GM12874 (cell line): ENCODE data around the gene FOXN3.

Experiments
- TF ChIP-seq, protein P1 (sequence below): IDR thresholded peaks from 2 replicates; pipeline ENCODE4 v1.5.1; 2011; ENCODE audit warnings: low read depth, mild to moderate bottlenecking, control low read depth, low read length, moderate library complexity; ENCODE audit not compliant: insufficient read depth

Gene FOXN3

DNA sequence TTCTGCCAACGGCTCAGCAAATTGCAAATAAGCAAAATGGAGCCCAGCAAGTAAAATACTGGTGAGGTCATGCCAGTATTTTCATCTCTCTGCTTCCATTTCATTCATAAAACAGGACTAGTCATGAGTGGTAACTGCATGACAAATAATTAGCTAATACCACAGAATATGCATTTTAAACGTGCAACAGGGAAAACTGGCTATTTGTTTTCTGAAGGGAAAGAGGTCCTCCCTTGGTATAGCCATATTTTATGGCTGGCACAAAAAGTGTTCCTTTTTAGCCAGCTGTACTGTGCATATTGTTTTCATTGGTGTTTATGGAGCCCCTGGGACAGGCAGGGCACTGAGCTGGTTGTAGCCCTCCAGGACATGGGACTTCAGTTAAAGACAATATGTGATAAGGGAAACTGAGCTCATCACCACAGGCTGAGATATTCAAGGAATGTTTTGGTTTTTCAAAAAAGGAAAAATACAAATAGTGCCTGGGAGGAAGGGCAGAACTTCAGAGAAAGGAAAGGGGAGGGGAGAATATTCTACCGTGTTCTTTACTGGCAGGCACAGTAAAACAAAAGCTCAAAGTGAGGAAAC lies 26.1 kb upstream of the FOXN3 start:
- TF ChIP-seq, protein P1, sequence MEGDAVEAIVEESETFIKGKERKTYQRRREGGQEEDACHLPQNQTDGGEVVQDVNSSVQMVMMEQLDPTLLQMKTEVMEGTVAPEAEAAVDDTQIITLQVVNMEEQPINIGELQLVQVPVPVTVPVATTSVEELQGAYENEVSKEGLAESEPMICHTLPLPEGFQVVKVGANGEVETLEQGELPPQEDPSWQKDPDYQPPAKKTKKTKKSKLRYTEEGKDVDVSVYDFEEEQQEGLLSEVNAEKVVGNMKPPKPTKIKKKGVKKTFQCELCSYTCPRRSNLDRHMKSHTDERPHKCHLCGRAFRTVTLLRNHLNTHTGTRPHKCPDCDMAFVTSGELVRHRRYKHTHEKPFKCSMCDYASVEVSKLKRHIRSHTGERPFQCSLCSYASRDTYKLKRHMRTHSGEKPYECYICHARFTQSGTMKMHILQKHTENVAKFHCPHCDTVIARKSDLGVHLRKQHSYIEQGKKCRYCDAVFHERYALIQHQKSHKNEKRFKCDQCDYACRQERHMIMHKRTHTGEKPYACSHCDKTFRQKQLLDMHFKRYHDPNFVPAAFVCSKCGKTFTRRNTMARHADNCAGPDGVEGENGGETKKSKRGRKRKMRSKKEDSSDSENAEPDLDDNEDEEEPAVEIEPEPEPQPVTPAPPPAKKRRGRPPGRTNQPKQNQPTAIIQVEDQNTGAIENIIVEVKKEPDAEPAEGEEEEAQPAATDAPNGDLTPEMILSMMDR, result no peak

DNA sequence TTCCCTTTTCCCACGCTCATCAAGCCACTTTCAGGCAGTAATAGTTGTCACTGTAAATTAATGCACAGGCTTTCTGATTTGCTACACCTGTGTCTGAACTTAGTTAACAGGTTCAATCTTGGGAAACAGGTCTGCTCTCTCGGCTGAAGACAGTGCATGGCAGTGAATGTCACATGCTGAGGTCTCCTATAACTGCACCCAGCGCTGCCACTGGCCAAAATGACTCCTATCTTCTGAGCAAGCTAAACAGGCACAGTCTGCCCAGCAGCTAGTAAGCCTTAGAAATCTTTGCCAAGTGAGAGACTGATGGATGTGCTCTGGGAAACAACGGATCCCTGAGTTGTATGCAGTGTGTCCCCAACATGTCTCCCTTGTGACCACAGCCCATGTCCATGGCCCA lies 25.2 kb upstream of the FOXN3 start:
- TF ChIP-seq, protein P1, result no peak

DNA sequence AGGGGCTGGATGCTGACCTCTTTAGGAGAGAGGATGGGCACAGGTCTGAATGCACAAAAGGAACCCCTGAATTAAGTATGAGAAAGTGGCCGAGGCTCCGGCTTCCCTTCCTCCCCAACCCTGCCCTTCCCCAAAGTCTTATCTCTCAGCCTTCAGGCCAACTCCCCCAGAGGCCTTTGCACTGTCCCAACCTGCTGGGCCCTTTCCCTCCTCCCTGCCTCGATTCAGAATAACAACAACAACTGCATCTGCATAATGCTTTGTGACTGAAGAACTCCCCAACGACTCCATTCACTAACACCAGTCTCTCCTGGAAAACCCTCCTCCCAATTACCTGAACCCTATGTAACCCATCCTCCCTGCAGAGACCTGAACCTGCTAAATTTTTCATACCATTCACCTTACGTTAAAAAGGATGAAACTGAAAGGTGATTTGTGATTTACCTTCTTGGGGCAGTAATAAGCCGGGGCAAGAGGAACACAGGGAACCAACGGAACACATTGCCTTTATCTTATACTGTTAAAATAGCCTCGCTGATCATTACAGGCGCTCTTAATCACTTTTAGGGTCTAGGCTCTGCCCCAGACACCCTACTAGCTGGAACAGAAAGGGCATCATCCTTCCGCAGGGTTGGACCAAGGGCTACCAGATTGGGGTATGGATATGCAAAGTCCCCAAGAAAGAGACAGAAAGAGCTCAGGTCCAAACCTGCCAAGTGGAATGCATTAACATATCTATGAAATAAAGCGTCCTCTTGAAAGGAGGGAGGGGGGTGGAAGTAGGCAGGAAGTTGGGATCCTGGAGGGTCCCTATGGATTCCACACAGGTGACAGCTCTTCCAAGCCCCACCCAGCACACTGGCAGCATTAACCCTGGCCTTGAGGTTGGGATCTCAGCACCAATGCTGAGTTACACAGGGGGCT lies 24.2 kb upstream of the FOXN3 start:
- TF ChIP-seq, protein P1, result no peak

DNA sequence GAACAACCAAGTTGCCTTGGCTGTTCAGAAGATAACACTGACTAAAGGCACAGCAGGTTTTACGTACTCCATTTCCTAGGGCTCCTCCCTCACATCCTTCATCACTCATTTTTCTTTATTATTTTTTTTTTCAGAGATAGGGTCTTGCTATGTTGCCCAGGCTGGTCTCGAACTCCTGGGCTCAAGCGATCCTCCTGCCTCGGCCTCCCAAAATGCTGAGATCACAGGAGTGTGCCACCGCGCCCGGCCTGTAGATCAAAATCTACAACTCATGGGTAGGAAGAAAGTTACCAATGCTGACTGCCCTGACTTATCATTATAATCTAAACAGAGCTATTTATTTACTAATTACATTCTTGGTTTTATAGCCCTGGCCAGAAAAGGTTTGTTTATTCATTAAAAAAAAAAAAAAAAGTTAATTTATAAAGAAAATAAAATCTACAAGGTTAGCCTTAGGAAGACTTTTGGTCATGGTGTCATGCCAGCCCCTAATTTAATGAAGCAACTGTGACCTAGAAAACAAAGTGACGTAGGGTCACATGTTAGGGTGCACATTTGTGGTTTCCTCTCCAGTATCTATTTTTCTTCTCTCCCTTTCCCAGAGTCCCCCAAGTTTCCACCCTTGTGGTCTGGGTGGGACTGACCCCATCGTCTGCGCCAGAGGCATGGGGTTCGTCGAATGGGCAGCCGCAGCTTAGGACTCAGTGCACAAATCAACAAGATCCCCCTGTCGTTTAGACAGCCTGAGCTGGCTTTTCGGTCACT lies 19.0 kb upstream of the FOXN3 start:
- TF ChIP-seq, protein P1, result no peak

DNA sequence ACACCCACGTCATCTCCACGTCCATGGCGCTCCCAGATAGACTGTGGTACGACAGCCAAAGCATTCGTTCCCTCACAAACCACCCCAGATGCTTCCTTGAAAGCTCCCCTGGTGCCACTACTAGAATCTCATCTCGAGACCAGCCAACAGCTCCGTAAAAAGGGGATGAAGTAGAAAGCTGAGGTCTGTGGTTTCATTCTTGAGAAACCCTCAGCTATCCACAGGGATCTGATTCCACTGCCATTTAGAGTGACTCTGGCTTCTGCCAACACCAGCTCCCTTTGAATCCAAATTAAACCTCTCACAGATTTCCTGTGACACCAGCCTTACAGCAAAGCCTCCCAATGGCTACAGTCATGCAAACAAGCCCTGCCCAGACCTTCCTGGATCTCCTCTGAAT lies 18.5 kb upstream of the FOXN3 start:
- TF ChIP-seq, protein P1, result no peak

DNA sequence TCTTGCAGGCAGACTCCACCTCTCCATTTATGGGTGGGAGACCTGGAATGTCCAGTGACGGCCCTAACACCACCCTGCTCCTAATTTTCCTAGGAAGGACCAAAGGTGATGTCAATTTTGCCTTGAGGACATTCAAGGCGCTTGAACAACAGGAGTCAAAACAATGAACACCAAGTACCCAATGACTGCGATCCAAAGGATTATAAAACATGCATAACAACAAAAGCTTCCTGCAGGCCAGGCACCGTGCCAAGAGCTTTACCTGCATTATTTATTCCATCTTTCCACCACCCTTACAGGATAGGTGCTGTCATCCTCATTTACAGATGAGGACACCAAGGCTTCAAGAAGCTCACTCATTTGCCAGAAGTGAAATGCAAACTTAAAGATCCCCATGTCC lies 15.2 kb upstream of the FOXN3 start:
- TF ChIP-seq, protein P1, result no peak
